Naive thymus-derived CD4-positive, alpha-beta T cell (primary cell): ENCODE results near the gene ABT1. TPM values are rescaled to one million over a fixed set of nuclear protein-coding genes. Genes with fewer than 3 reads are reported as not detected.

ENCODE experiments used
- ATAC-seq: fragments of 150-1000 bp; cut with Tn5 transposase; 2 replicates; pipeline ENCODE4 v1.10.0; 2021; ENCODE audit warnings: mild to moderate bottlenecking, moderate library complexity
- CTCF ChIA-PET: fragments of 350-600 bp; sonication (Branson Sonifier 250); formaldehyde crosslinking; loops from one replicate; lab custom pipeline; 2021; ENCODE audit warnings: antibody characterized with exemption; lab: Charles Lee
- POLR2A ChIA-PET: fragments of 350-600 bp; sonication (Branson Sonifier 250); formaldehyde crosslinking; loops from one replicate; lab custom pipeline; 2021; ENCODE audit warnings: antibody characterized with exemption, inconsistent platforms; lab: Charles Lee
- DNase-seq, 9 donors: peaks; one replicate each; pipeline versions ENCODE4 v3.0.0 to v3.0.0-alpha.2; 2020 to 2022; ENCODE audit warnings: mixed read lengths in 1 of 9
- H3K27ac ChIP-seq: one replicate; pipeline ENCODE4 v1.7.0; 2013; ENCODE audit warnings: mild to moderate bottlenecking, low read depth, low read length, moderate library complexity
- H3K27me3 ChIP-seq, 2 donors: one replicate each; pipeline ENCODE4 v1.7.0; 2013; ENCODE audit warnings: low read length in 2 of 2, mild to moderate bottlenecking in 2 of 2, moderate library complexity in 2 of 2; ENCODE audit not compliant: control insufficient read depth in 2 of 2, insufficient read depth in 2 of 2
- H3K36me3 ChIP-seq, 3 experiments: 1 replicate in 2 of 3; 2 replicates in 1 of 3; pipeline ENCODE4 v1.7.0; 2013; ENCODE audit warnings: low read length in 3 of 3, mild to moderate bottlenecking in 3 of 3, moderate library complexity in 1 of 3; ENCODE audit not compliant: insufficient read depth in 3 of 3, control insufficient read depth in 2 of 3
- H3K4me1 ChIP-seq, 2 donors: one replicate each; pipeline ENCODE4 v1.7.0; 2013; ENCODE audit warnings: low read length in 2 of 2, mild to moderate bottlenecking in 2 of 2, moderate library complexity in 1 of 2; ENCODE audit not compliant: control insufficient read depth in 2 of 2, insufficient read depth in 2 of 2
- H3K4me3 ChIP-seq: 2 replicates; pipeline ENCODE4 v1.7.0; 2013; ENCODE audit warnings: mild to moderate bottlenecking, low read length
- H3K9me3 ChIP-seq, 3 experiments: 1 replicate in 2 of 3; 2 replicates in 1 of 3; pipeline ENCODE4 v1.7.0; 2013; ENCODE audit warnings: low read length in 3 of 3; ENCODE audit not compliant: control insufficient read depth in 2 of 3
- H3K27ac Mint-ChIP-seq, 9 donors: one replicate each; pipeline ENCODE4 v1.8.0; 2020 to 2022; ENCODE audit warnings: mixed read lengths in 9 of 9, mild to moderate bottlenecking in 8 of 9, moderate library complexity in 5 of 9, inconsistent platforms in 2 of 9
- H3K27me3 Mint-ChIP-seq, 5 donors: one replicate each; pipeline ENCODE4 v1.8.0; 2021 to 2022; ENCODE audit warnings: mixed read lengths in 5 of 5, mild to moderate bottlenecking in 1 of 5
- H3K36me3 Mint-ChIP-seq, 5 donors: one replicate each; pipeline ENCODE4 v1.8.0; 2020 to 2022; ENCODE audit warnings: mixed read lengths in 5 of 5, mild to moderate bottlenecking in 3 of 5, inconsistent platforms in 1 of 5
- H3K4me1 Mint-ChIP-seq, 7 donors: one replicate each; pipeline ENCODE4 v1.8.0; 2020 to 2022; ENCODE audit warnings: mixed read lengths in 7 of 7, mild to moderate bottlenecking in 3 of 7, inconsistent platforms in 1 of 7
- H3K4me3 Mint-ChIP-seq, 10 donors: one replicate each; pipeline ENCODE4 v1.8.0; 2020 to 2022; ENCODE audit warnings: mild to moderate bottlenecking in 10 of 10, mixed read lengths in 10 of 10, moderate library complexity in 6 of 10, inconsistent platforms in 2 of 10
- H3K9me3 Mint-ChIP-seq, 11 donors: one replicate each; pipeline ENCODE4 v1.8.0; 2020 to 2022; ENCODE audit warnings: mixed read lengths in 11 of 11, mild to moderate bottlenecking in 4 of 11, inconsistent platforms in 1 of 11, moderate library complexity in 1 of 11
- intact Hi-C, 2 donors: fragments of 100-400 bp; cut with micrococcal nuclease; formaldehyde crosslinking; loops; one replicate each; pipeline ENCODE4 v1.15.1; 2023
- polyA plus RNA-seq, 2 donors: library from polyadenylated mRNA; unstranded; fragments of 300-500 nt; fragmentation: Illumina TruSeq; gene quantifications; one replicate each; pipeline ENCODE4 v1.2.3, GENCODE V29; 2021
- total RNA-seq, 6 experiments: library from RNA in 5 of 6; stranded (reverse) in 5 of 6; gene quantifications; 1 replicate in 5 of 6; 2 replicates in 1 of 6; pipeline ENCODE4 v1.2.3 and lab custom pipeline; 2021 to 2026

The ABT1 gene
- total and polyA plus RNA-seq, 7 experiments from 2014 or later: 23.3 to 44.8 (median 36.1) TPM

DNA sequence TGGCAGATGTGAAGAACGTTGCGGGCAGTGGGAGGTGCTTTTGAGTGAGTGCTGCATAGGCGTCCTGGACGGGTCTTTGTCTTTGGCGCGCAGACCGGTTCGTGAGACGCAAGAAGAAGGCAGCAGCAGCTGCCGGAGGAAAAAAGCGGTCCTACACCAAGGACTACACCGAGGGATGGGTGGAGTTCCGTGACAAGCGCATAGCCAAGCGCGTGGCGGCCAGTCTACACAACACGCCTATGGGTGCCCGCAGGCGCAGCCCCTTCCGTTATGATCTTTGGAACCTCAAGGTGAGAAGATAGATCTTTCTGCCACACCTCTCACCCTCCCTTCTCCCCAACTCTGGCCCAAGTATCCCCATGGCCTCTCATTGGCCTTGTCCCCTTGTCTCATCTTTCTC is 1.1 kb downstream of the ABT1 start:
- Histone ChIP-seq H3K36me3 (peaks cover 6 to 24% (median 18%) of the 10 kb centered on the region in 3 experiments), H3K27ac (peak overlapping the region; percentile 89), H3K9me3 (no peaks in the 10 kb centered on the region), H3K27me3 (peaks cover 0 to 14% of the 10 kb centered on the region in 2 donors), H3K4me3 (peak overlapping the region; percentile 81), H3K4me1 (peaks cover 17 to 22% of the 10 kb centered on the region in 2 donors)
- CTCF ChIA-PET: no interaction called here
- Mint-ChIP-seq H3K4me1 (peaks cover 5 to 23% (median 10%) of the 10 kb centered on the region in 7 donors), H3K9me3 (no peaks in the 10 kb centered on the region), H3K27me3 (peaks cover 0 to 19% (median 16%) of the 10 kb centered on the region in 5 donors), H3K27ac (peak overlapping the region in 3 of 9 donors; percentile 77 to 92 (median 82)), H3K36me3 (peaks cover 0 to 12% (median 9%) of the 10 kb centered on the region in 5 donors), H3K4me3 (no peak overlapping the region)
- intact Hi-C loops: loop anchor here in 1 of 2 donors (2.0 to 10.0 kb wide), 5 partner anchors 534 to 1487 kb away; partner anchors contain the start of genes TRIM38 and ZNF165
- DNase-seq: no peak
- POLR2A ChIA-PET: interaction anchor here (0.9 kb wide), 1 partner anchor 21 kb away, joined by 3 read pairs; no protein-coding TSS in a partner anchor
- ATAC-seq: no peak

DNA sequence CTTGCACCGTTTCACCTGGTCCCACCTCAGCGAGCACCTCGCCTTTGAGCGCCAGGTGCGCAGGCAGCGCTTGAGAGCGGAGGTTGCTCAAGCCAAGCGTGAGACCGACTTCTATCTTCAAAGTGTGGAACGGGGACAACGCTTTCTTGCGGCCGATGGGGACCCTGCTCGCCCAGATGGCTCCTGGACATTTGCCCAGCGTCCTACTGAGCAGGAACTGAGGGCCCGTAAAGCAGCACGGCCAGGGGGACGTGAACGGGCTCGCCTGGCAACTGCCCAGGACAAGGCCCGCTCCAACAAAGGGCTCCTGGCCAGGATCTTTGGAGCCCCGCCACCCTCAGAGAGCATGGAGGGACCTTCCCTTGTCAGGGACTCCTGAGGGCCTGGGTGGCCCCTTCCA is 1.5 kb downstream of the ABT1 start:
- no peak for DNase-seq
- H3K4me1 Mint-ChIP-seq: peaks cover 5 to 23% (median 10%) of the 10 kb centered on the region in 7 donors
- intact Hi-C loops: loop anchor here in 1 of 2 donors (5.0 to 10.0 kb wide), 3 partner anchors 534 to 1487 kb away; partner anchors contain the start of gene ZNF165
- no peak for ATAC-seq
- H3K9me3 Mint-ChIP-seq: no peaks in the 10 kb centered on the region
- no peak overlapping the region for H3K4me3 ChIP-seq
- ChIA-PET POLR2A (no interaction called here), CTCF (no interaction called here)
- H3K27ac Mint-ChIP-seq: peak overlapping the region in 4 of 9 donors; percentile 77 to 93 (median 85)
- peaks cover 0 to 12% (median 9%) of the 10 kb centered on the region in 5 donors for H3K36me3 Mint-ChIP-seq
- H3K27me3 ChIP-seq: peaks cover 0 to 14% of the 10 kb centered on the region in 2 donors
- peak overlapping the region; percentile 89 for H3K27ac ChIP-seq
- H3K4me1 ChIP-seq: peaks cover 17 to 22% of the 10 kb centered on the region in 2 donors
- peaks cover 0 to 16% (median 14%) of the 10 kb centered on the region in 5 donors for H3K27me3 Mint-ChIP-seq
- no peak overlapping the region for H3K4me3 Mint-ChIP-seq
- peaks cover 6 to 24% (median 18%) of the 10 kb centered on the region in 3 experiments for H3K36me3 ChIP-seq
- H3K9me3 ChIP-seq: no peaks in the 10 kb centered on the region

DNA sequence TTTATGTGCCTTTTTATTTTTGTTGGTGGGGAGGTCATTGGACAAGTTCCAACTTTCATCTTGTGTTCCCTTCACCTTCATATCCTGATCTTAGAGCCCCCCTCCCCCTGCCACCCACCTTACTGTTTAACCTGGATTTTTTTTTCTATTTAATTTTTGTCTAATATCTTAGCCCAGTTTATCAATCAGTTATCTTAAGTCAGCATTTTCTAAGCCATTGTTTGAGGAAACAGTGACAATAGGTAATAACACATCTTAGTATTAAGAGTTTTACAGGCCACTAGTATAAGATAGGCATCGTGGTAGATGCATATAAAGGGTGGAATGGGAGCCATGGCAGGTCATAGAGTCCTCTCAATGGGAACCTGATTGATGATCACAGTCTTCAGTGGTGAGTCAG is 2.4 kb downstream of the ABT1 start:
- Mint-ChIP-seq H3K36me3 (peaks cover 0 to 12% (median 9%) of the 10 kb centered on the region in 5 donors), H3K4me1 (peaks cover 5 to 20% (median 10%) of the 10 kb centered on the region in 7 donors), H3K4me3 (peak overlapping the region in 5 of 10 donors; percentile 10 to 63 (median 54)), H3K9me3 (no peaks in the 10 kb centered on the region), H3K27ac (peak overlapping the region in 7 of 9 donors; percentile 4 to 91 (median 76)), H3K27me3 (peaks cover 0 to 7% (median 6%) of the 10 kb centered on the region in 5 donors)
- Histone ChIP-seq H3K27ac (peak overlapping the region; percentile 89), H3K9me3 (no peaks in the 10 kb centered on the region), H3K4me1 (peaks cover 17 to 22% of the 10 kb centered on the region in 2 donors), H3K36me3 (peaks cover 6 to 24% (median 18%) of the 10 kb centered on the region in 3 experiments), H3K4me3 (no peak overlapping the region), H3K27me3 (peaks cover 0 to 14% of the 10 kb centered on the region in 2 donors)
- CTCF ChIA-PET: no interaction called here
- POLR2A ChIA-PET: no interaction called here
- ATAC-seq (no peak), DNase-seq (no peak)
- intact Hi-C loops: loop anchor here in 1 of 2 donors (5.0 to 10.0 kb wide), 3 partner anchors 533 to 1486 kb away; partner anchors contain the start of gene ZNF165

DNA sequence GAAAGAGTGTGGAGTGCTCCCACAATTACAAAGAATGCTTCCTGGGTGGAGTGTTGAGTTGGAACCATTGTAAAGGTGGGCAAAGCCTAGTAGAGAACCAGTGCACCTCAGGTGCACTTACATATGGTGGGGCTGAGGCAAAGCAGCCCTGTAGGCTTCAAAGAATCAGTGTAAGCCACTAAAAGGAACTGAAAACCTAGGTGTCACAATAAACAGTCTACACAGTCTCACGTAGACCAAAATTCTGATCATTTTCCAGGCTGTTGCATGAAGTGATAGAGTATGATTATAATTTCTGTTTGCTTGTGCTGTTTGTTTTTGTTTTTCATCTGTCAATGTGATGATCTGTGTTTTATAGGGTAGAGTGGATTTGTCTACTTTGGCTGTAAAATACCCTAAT is 2.8 kb downstream of the ABT1 start:
- H3K36me3 Mint-ChIP-seq: peaks cover 0 to 12% (median 9%) of the 10 kb centered on the region in 5 donors
- H3K27me3 Mint-ChIP-seq: peaks cover 0 to 3% (median 1%) of the 10 kb centered on the region in 5 donors
- H3K27me3 ChIP-seq: peaks cover 0 to 9% of the 10 kb centered on the region in 2 donors
- intact Hi-C loops: loop anchor here in 1 of 2 donors (5.0 to 10.0 kb wide), 3 partner anchors 533 to 1485 kb away; partner anchors contain the start of gene ZNF165
- no peak overlapping the region for H3K4me3 ChIP-seq
- H3K9me3 ChIP-seq: no peaks in the 10 kb centered on the region
- peak overlapping the region in 7 of 9 donors; percentile 4 to 91 (median 76) for H3K27ac Mint-ChIP-seq
- H3K36me3 ChIP-seq: peaks cover 6 to 24% (median 18%) of the 10 kb centered on the region in 3 experiments
- H3K4me1 Mint-ChIP-seq: peaks cover 5 to 20% (median 10%) of the 10 kb centered on the region in 7 donors
- no peak for DNase-seq
- H3K27ac ChIP-seq: peak overlapping the region; percentile 89
- ATAC-seq: no peak
- ChIA-PET POLR2A (no interaction called here), CTCF (interaction anchor here (1.0 kb wide), 1 partner anchor 567 kb away, joined by 7 read pairs; no protein-coding TSS in a partner anchor)
- H3K4me1 ChIP-seq: peaks cover 17 to 22% of the 10 kb centered on the region in 2 donors
- H3K9me3 Mint-ChIP-seq: no peaks in the 10 kb centered on the region
- peak overlapping the region in 5 of 10 donors; percentile 8 to 63 (median 42) for H3K4me3 Mint-ChIP-seq

DNA sequence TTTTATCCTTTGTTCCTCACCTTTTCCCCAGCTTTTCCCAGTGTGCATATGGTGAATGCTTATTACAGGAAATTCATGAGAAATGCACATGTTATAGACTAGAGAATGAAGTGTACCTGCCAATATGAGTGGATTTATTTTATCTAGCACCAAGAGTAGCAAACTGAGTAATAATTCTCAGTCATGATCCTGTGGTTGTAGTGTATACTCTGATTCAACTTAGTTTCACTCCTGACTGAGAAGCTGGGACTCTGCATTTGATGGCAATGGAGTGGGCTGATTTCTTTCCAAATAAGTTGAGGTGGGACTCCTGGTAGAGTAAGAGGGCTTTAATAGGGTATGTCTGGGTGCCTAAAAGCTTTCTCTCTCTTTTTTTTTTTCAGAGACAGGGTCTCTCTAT is 4.0 kb downstream of the ABT1 start:
- no peak for ATAC-seq
- ChIA-PET POLR2A (interaction anchor here (0.6 to 1.0 kb wide), 3 partner anchors 427 to 1290 kb away, joined by 3 to 5 read pairs (median 3); a partner anchor contains a TSS), CTCF (interaction anchor here (0.6 to 0.8 kb wide), 2 partner anchors 384 to 1271 kb away, joined by 3 to 5 read pairs; a partner anchor contains a TSS)
- intact Hi-C loops: no loop called here
- Mint-ChIP-seq H3K27ac (peak overlapping the region in 7 of 9 donors; percentile 19 to 91 (median 81)), H3K9me3 (no peaks in the 10 kb centered on the region), H3K4me3 (no peak overlapping the region), H3K27me3 (no peaks in the 10 kb centered on the region), H3K36me3 (peaks cover 0 to 12% (median 9%) of the 10 kb centered on the region in 5 donors), H3K4me1 (peaks cover 5 to 17% (median 10%) of the 10 kb centered on the region in 7 donors)
- H3K9me3 ChIP-seq: no peaks in the 10 kb centered on the region
- H3K4me3 ChIP-seq: no peak overlapping the region
- peaks cover 12 to 16% of the 10 kb centered on the region in 2 donors for H3K4me1 ChIP-seq
- H3K27ac ChIP-seq: no peak overlapping the region
- no peaks in the 10 kb centered on the region for H3K27me3 ChIP-seq
- DNase-seq: no peak
- peaks cover 6 to 24% (median 18%) of the 10 kb centered on the region in 3 experiments for H3K36me3 ChIP-seq

DNA sequence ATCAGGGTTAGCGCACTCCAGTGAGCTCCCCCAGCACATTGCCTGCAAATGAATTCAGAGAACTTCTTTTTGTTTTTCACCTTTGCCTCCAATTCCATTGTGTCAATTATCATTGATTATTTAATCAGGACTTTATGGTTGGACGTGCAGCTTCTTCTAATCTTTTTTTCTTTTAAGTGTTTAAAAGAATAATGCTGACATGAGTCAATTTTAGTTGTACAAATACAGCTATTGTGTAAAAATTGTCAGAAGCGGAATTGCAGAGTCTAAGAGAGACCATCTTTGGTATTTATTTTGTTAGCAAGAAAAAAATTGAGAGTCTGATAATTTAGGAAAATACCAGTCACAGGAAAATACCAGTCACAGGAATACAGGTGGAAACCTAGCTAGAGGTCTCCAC is 5.5 kb downstream of the ABT1 start:
- Mint-ChIP-seq H3K27ac (peak overlapping the region in 2 of 9 donors; percentile 32 to 65), H3K4me3 (no peak overlapping the region), H3K36me3 (peaks cover 0 to 12% (median 9%) of the 10 kb centered on the region in 5 donors), H3K9me3 (no peaks in the 10 kb centered on the region), H3K27me3 (no peaks in the 10 kb centered on the region), H3K4me1 (peaks cover 5 to 18% (median 10%) of the 10 kb centered on the region in 7 donors)
- Histone ChIP-seq H3K36me3 (peaks cover 6 to 24% (median 18%) of the 10 kb centered on the region in 3 experiments), H3K9me3 (no peaks in the 10 kb centered on the region), H3K4me1 (peaks cover 12% of the 10 kb centered on the region in 2 donors), H3K27me3 (no peaks in the 10 kb centered on the region), H3K4me3 (no peak overlapping the region), H3K27ac (no peak overlapping the region)
- ChIA-PET POLR2A (interaction anchor here (0.6 to 1.3 kb wide), 3 partner anchors 16 to 545 kb away, joined by 3 read pairs; a partner anchor contains a TSS), CTCF (interaction anchor here (0.9 kb wide), 1 partner anchor 476 kb away, joined by 4 read pairs; no protein-coding TSS in a partner anchor)
- intact Hi-C loops: no loop called here
- DNase-seq (no peak), ATAC-seq (no peak)
